ENCODE data around the gene SMTNL1. TPM values are rescaled to one million over a fixed set of nuclear protein-coding genes. Genes with fewer than 3 reads are reported as not detected.

The SMTNL1 gene
- total RNA-seq, 4 donors from 2014 or later = not detected

GRCh38 chr11:57547854-57548377 is 10.5 kb downstream of the SMTNL1 start:
- no peaks in the 10 kb centered on the region for H3K9me3 ChIP-seq
- no peak overlapping the region for H3K27ac ChIP-seq
- no peak for DNase-seq
- H3K4me1 ChIP-seq = no peaks in the 10 kb centered on the region
- intact Hi-C loops (cut with DNase I) = no loop called here
- 55 to 78% methylated on average over 6 of the region's 6 CpGs for WGBS, 2 donors
- H3K36me3 ChIP-seq = peaks cover 29 to 32% of the 10 kb centered on the region in 2 donors
- no peaks in the 10 kb centered on the region for H3K27me3 ChIP-seq
- TF ChIP-seq CTCF (IDR thresholded peaks at IDR 0.05) (no peak), POLR2A (IDR thresholded peaks at IDR 0.05) (no peak)
- H3K4me3 ChIP-seq (replicated peaks in 1 of 3) = no peak overlapping the region

GRCh38 chr11:57549983-57550382 is 12.6 kb downstream of the SMTNL1 start:
- Histone ChIP-seq H3K27ac (no peak overlapping the region), H3K27me3 (no peaks in the 10 kb centered on the region), H3K36me3 (peaks cover 44 to 48% of the 10 kb centered on the region in 2 donors), H3K4me1 (no peaks in the 10 kb centered on the region), H3K4me3 (replicated peaks in 1 of 3) (no peak overlapping the region), H3K9me3 (no peaks in the 10 kb centered on the region)
- TF ChIP-seq POLR2A (IDR thresholded peaks at IDR 0.05) (no peak), CTCF (IDR thresholded peaks at IDR 0.05) (no peak)
- WGBS, 2 donors = 86 to 94% methylated on average over 7 to 8 of the region's 8 CpGs
- intact Hi-C loops (cut with DNase I) = no loop called here
- DNase-seq = no peak

- no peak overlapping the region for H3K27ac ChIP-seq
- no peak for DNase-seq
- intact Hi-C loops (cut with DNase I) = no loop called here
- no peaks in the 10 kb centered on the region for H3K4me1 ChIP-seq
- 91 to 93% methylated on average over 4 of the region's 4 CpGs for WGBS, 2 donors
- peaks cover 44 to 49% of the 10 kb centered on the region in 2 donors for H3K36me3 ChIP-seq
- H3K27me3 ChIP-seq = no peaks in the 10 kb centered on the region
- TF ChIP-seq CTCF (IDR thresholded peaks at IDR 0.05) (no peak), POLR2A (IDR thresholded peaks at IDR 0.05) (no peak)
- H3K4me3 ChIP-seq (replicated peaks in 1 of 3) = no peak overlapping the region
- H3K9me3 ChIP-seq = no peaks in the 10 kb centered on the region
Observed at GRCh38 chr11:57551941-57552340, 14.5 kb downstream of the SMTNL1 start.

GRCh38 chr11:57552479-57552878 is 15.1 kb downstream of the SMTNL1 start:
- H3K27me3 ChIP-seq = no peaks in the 10 kb centered on the region
- intact Hi-C loops (cut with DNase I) = no loop called here
- H3K27ac ChIP-seq = no peak overlapping the region
- H3K36me3 ChIP-seq = peaks cover 45 to 49% of the 10 kb centered on the region in 2 donors
- H3K4me1 ChIP-seq = no peaks in the 10 kb centered on the region
- no peak for DNase-seq
- WGBS, 2 donors = 91 to 93% methylated on average over 5 of the region's 5 CpGs
- no peaks in the 10 kb centered on the region for H3K9me3 ChIP-seq
- no peak for TF ChIP-seq CTCF (IDR thresholded peaks at IDR 0.05)
- no peak for TF ChIP-seq POLR2A (IDR thresholded peaks at IDR 0.05)
- H3K4me3 ChIP-seq (replicated peaks in 1 of 3) = no peak overlapping the region

- Histone ChIP-seq H3K4me3 (replicated peaks in 1 of 3) (no peak overlapping the region), H3K36me3 (peaks cover 42 to 52% of the 10 kb centered on the region in 2 donors), H3K4me1 (peaks cover 0 to 4% of the 10 kb centered on the region in 2 donors), H3K9me3 (no peaks in the 10 kb centered on the region), H3K27me3 (no peaks in the 10 kb centered on the region), H3K27ac (no peak overlapping the region)
- 97% methylated on average over 2 of the region's 2 CpGs for WGBS, 2 donors
- intact Hi-C loops (cut with DNase I) = no loop called here
- TF ChIP-seq POLR2A (IDR thresholded peaks at IDR 0.05) (no peak), CTCF (IDR thresholded peaks at IDR 0.05) (no peak)
- no peak for DNase-seq
Observed at GRCh38 chr11:57555393-57555792, 18.0 kb downstream of the SMTNL1 start.

Measured in thyroid gland (tissue), 4 donors.